ENCODE measurements around the gene FAT3.

DNA sequence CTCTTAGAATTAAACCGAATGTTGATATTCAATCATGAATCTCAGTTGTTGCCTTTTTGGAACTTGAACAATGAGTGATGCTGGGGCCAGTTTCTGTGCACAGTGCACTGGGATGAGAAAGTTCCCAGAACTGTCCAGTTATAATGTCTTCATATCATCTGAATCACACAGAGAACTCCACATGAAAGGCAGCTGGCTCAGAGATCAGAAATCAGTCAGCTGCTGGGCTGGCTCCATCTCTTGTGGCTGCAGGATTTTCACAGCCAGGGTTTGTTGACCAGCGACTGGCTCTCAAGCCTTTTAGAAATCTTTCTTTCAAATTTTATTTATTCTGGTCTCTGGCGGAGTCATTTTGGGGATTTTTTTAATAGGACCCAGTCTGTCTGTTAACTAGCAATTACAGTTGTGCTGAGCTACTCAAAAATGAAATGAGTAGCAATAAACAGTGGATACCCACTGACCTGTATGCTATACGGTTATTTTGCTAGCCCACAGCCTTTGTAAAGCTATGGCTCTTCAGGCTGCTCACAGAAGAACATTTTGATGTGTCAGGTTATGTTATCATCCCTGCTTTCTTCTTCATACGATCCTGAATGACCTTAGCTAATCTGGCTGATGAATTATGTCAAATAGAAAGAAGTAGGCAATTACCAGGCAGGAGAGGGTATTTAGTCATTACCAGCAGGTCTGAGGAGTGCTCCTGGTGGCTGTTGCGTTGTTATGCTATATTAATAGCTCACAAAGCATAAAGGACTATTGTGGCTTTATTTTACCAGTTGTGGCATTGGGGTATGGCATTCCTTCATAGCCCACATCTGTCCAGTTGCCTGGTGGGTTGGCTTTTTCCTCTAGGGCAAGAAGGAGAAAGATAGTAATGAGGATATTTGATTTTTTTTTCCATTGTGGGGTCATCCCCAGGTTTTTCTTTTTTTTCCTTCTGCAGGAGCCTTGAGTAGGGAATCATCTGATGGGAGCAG lies 3.6 kb downstream of the FAT3 start:
- TF ChIP-seq EZH2 (IDR thresholded peaks at IDR 0.05; ENCODE audit: borderline replicate concordance) = no peak
- TF ChIP-seq CTCF (IDR thresholded peaks at IDR 0.05; ENCODE audit: poor library complexity) = no peak
